Neuronal stem cell (in vitro differentiated cells): ENCODE measurements around the gene TMTC4. TPM values are rescaled to one million over a fixed set of nuclear protein-coding genes. Genes with fewer than 3 reads are reported as not detected.

Experiments
- DNase-seq: peaks from one replicate; pipeline ENCODE4 v3.0.0-alpha.2; 2013; ENCODE audit warnings: low spot score
- H2AFZ ChIP-seq: one replicate; pipeline ENCODE4 v1.6.1; 2013; ENCODE audit warnings: mild to moderate bottlenecking, low read length, inconsistent platforms
- H2AK5ac ChIP-seq: 2 replicates; pipeline ENCODE4 v1.6.1; 2013; ENCODE audit warnings: low read depth, mild to moderate bottlenecking, inconsistent platforms, low read length, moderate library complexity, mixed read lengths
- H2BK120ac ChIP-seq: 2 replicates; pipeline ENCODE4 v1.6.1; 2013; ENCODE audit warnings: low read depth, mild to moderate bottlenecking, inconsistent platforms, low read length, moderate library complexity, mixed read lengths
- H2BK12ac ChIP-seq: one replicate; pipeline ENCODE4 v1.6.1; 2013; ENCODE audit warnings: low read length, inconsistent platforms
- H2BK15ac ChIP-seq: 2 replicates; pipeline ENCODE4 v1.6.1; 2013; ENCODE audit warnings: mild to moderate bottlenecking, low read length, inconsistent platforms, mixed read lengths
- H2BK5ac ChIP-seq: one replicate; pipeline ENCODE4 v1.6.1; 2013; ENCODE audit warnings: inconsistent platforms, mild to moderate bottlenecking, low read length, moderate library complexity
- H3K14ac ChIP-seq: one replicate; pipeline ENCODE4 v1.6.1; 2013; ENCODE audit warnings: low read length, inconsistent platforms
- H3K18ac ChIP-seq: 2 replicates; pipeline ENCODE4 v1.6.1; 2013; ENCODE audit warnings: low read length, inconsistent platforms
- H3K23ac ChIP-seq: 2 replicates; pipeline ENCODE4 v1.6.1; 2013; ENCODE audit warnings: low read depth, mild to moderate bottlenecking, mixed read lengths, low read length, inconsistent platforms; ENCODE audit not compliant: poor library complexity
- H3K27ac ChIP-seq: replicated peaks from 3 replicates; pipeline ENCODE4 v1.5.1; 2013; ENCODE audit warnings: low read length, inconsistent platforms
- H3K27me3 ChIP-seq, 3 experiments: 2 replicates each; pipeline ENCODE4 v1.6.1; 2013; ENCODE audit warnings: low read length in 3 of 3, mild to moderate bottlenecking in 2 of 3, inconsistent platforms in 1 of 3, low read depth in 1 of 3, mixed read lengths in 1 of 3, moderate library complexity in 1 of 3; ENCODE audit not compliant: control insufficient read depth in 3 of 3, insufficient read depth in 3 of 3
- H3K36me3 ChIP-seq, 2 donors: replicated peaks in 1 of 2; 2 replicates each; pipeline ENCODE4 v1.6.1; 2013; ENCODE audit warnings: low read length in 2 of 2; ENCODE audit not compliant: control insufficient read depth in 2 of 2, insufficient read depth in 2 of 2
- H3K4ac ChIP-seq: 2 replicates; pipeline ENCODE4 v1.6.1; 2013; ENCODE audit warnings: inconsistent platforms, mild to moderate bottlenecking, low read length, moderate library complexity
- H3K4me1 ChIP-seq, 2 donors: 1 replicate in 1 of 2; 2 replicates in 1 of 2; pipeline ENCODE4 v1.6.1; 2013; ENCODE audit warnings: low read length in 2 of 2, low read depth in 1 of 2; ENCODE audit not compliant: control insufficient read depth in 2 of 2, insufficient read depth in 1 of 2
- H3K4me2 ChIP-seq: one replicate; pipeline ENCODE4 v1.6.1; 2013; ENCODE audit warnings: mild to moderate bottlenecking, low read length, inconsistent platforms; ENCODE audit not compliant: insufficient read depth, poor library complexity, severe bottlenecking
- H3K4me3 ChIP-seq, 2 donors: 2 replicates each; pipeline ENCODE4 v1.5.1; 2013; ENCODE audit warnings: low read length in 2 of 2, mild to moderate bottlenecking in 2 of 2, inconsistent platforms in 1 of 2, moderate library complexity in 1 of 2
- H3K79me1 ChIP-seq: one replicate; pipeline ENCODE4 v1.6.1; 2013; ENCODE audit warnings: low read depth, mild to moderate bottlenecking, inconsistent platforms, low read length, moderate library complexity
- H3K9ac ChIP-seq: one replicate; pipeline ENCODE4 v1.6.1; 2013; ENCODE audit warnings: mild to moderate bottlenecking, low read depth, low read length, inconsistent platforms; ENCODE audit not compliant: poor library complexity
- H3K9me3 ChIP-seq, 2 donors: replicated peaks in 1 of 2; 2 replicates each; pipeline versions ENCODE3 to v1.6.1; 2013; ENCODE audit warnings: low read length in 2 of 2, mild to moderate bottlenecking in 2 of 2, inconsistent platforms in 1 of 2, low read depth in 1 of 2, mixed read lengths in 1 of 2, moderate library complexity in 1 of 2; ENCODE audit not compliant: control insufficient read depth in 2 of 2, insufficient read depth in 1 of 2
- H4K8ac ChIP-seq: one replicate; pipeline ENCODE4 v1.6.1; 2013; ENCODE audit warnings: low read depth, mild to moderate bottlenecking, inconsistent platforms, low read length, moderate library complexity
- H4K91ac ChIP-seq: one replicate; pipeline ENCODE4 v1.6.1; 2013; ENCODE audit warnings: low read length, low read depth, mild to moderate bottlenecking, inconsistent platforms; ENCODE audit not compliant: poor library complexity
- WGBS, 2 donors: extraction: QIAGEN DNeasy Blood & Tissue Kit; methylation state at CpG; one replicate each; pipeline ENCODE4 v1.1.7; 2013; ENCODE audit warnings: missing lambda C conversion rate in 2 of 2, mixed read lengths in 1 of 2; ENCODE audit not compliant: insufficient read length in 2 of 2, insufficient replicate concordance in 1 of 2; ENCODE audit errors: extremely low coverage in 2 of 2; 5-methylcytosine and 5-hydroxymethylcytosine counted together
- polyA plus RNA-seq, 2 experiments: library from polyadenylated mRNA; stranded (reverse); fragments of 200-250 nt; gene quantifications; one replicate each; pipeline ENCODE4 v1.2.3, GENCODE V29; 2013

The TMTC4 gene
- 36.5 TPM for polyA plus RNA-seq (2013, experiment 1 of 2)
- polyA plus RNA-seq (2013, experiment 2 of 2) = 36.3 TPM

GRCh38 chr13:100674572-100674871 is at the start of gene TMTC4:
TSS of gene TMTC4 (minus strand) at chr13:100674795. CDS start at chr13:100670362, 4,433 bp downstream.
- Histone ChIP-seq H3K36me3 (peaks cover 2 to 21% of the 10 kb centered on the region in 2 donors), H2BK5ac (peak within 1 kb of the TSS; percentile 53), H4K8ac (no peak within 1 kb of the TSS), H3K4me3 (peak within 1 kb of the TSS; percentile 71 to 96), H2BK12ac (no peak within 1 kb of the TSS), H3K9me3 (no peaks in the 10 kb centered on the region), H3K4ac (no peak within 1 kb of the TSS), H3K79me1 (peaks cover 12% of the 10 kb centered on the region), H2AFZ (peak within 1 kb of the TSS; percentile 92), H3K23ac (peak within 1 kb of the TSS; percentile 65), H2BK120ac (no peak within 1 kb of the TSS), H3K27ac (peak within 1 kb of the TSS; percentile 66), H3K14ac (peak within 1 kb of the TSS; percentile 89), H3K4me1 (peaks cover 8 to 11% of the 10 kb centered on the region in 2 donors), H3K9ac (peak within 1 kb of the TSS; percentile 70), H2AK5ac (no peak within 1 kb of the TSS), H2BK15ac (peak within 1 kb of the TSS; percentile 49), H4K91ac (no peak within 1 kb of the TSS), H3K18ac (peak within 1 kb of the TSS; percentile 96), H3K4me2 (peak within 1 kb of the TSS; percentile 97), H3K27me3 (peaks cover 0 to 12% (median 0%) of the 10 kb centered on the region in 3 experiments)
- DNase-seq = peak; percentile 63
- WGBS, 2 donors = no CpG with 5 or more reads among the region's 45 CpGs

- peak overlapping the region; percentile 8 for H2AK5ac ChIP-seq
- no peak overlapping the region for H4K91ac ChIP-seq
- H3K18ac ChIP-seq = no peak overlapping the region
- H2AFZ ChIP-seq = peak overlapping the region; percentile 50
- no peak for DNase-seq
- no peak overlapping the region for H3K23ac ChIP-seq
- no peak overlapping the region for H4K8ac ChIP-seq
- WGBS, 2 donors = no CpG with 5 or more reads among the region's 7 CpGs
- H3K4me2 ChIP-seq = no peak overlapping the region
- no peak overlapping the region for H3K27ac ChIP-seq
- no peak overlapping the region for H2BK5ac ChIP-seq
- no peak overlapping the region for H3K4me3 ChIP-seq
- no peaks in the 10 kb centered on the region for H3K36me3 ChIP-seq
- no peak overlapping the region for H3K9ac ChIP-seq
- no peaks in the 10 kb centered on the region for H3K27me3 ChIP-seq
- no peaks in the 10 kb centered on the region for H3K9me3 ChIP-seq
- no peak overlapping the region for H2BK15ac ChIP-seq
- H2BK120ac ChIP-seq = no peak overlapping the region
- H3K14ac ChIP-seq = no peak overlapping the region
- H3K4ac ChIP-seq = no peak overlapping the region
- no peaks in the 10 kb centered on the region for H3K4me1 ChIP-seq
- H2BK12ac ChIP-seq = no peak overlapping the region
- no peaks in the 10 kb centered on the region for H3K79me1 ChIP-seq
Measured at GRCh38 chr13:100722517-100722916, 47.9 kb upstream of the TMTC4 start.

- peak; percentile 51 for DNase-seq
- WGBS, 2 donors = 100% methylated on average over 1 of the region's 6 CpGs; no CpG with 5 or more reads in 1 of the 2 donors
- H2AFZ ChIP-seq = peak overlapping the region; percentile 50
Measured at GRCh38 chr13:100721885-100722512, 47.4 kb upstream of the TMTC4 start.

GRCh38 chr13:100715604-100716003 is 41.0 kb upstream of the TMTC4 start:
- Histone ChIP-seq H3K14ac (no peak overlapping the region), H4K8ac (no peak overlapping the region), H2AFZ (no peak overlapping the region), H3K27ac (no peak overlapping the region), H3K23ac (no peak overlapping the region), H3K4ac (no peak overlapping the region), H2BK5ac (no peak overlapping the region), H4K91ac (no peak overlapping the region), H2BK15ac (no peak overlapping the region), H3K36me3 (no peaks in the 10 kb centered on the region), H2BK120ac (no peak overlapping the region), H3K27me3 (peaks cover 0 to 6% (median 0%) of the 10 kb centered on the region in 3 experiments), H3K9ac (no peak overlapping the region), H3K9me3 (no peaks in the 10 kb centered on the region), H3K4me1 (no peaks in the 10 kb centered on the region), H2BK12ac (no peak overlapping the region), H3K79me1 (no peaks in the 10 kb centered on the region), H3K18ac (peak overlapping the region; percentile 35), H3K4me2 (no peak overlapping the region), H3K4me3 (peak overlapping the region in 1 of 2 donors; percentile 14), H2AK5ac (no peak overlapping the region)
- WGBS, 2 donors = no CpG with 5 or more reads among the region's 7 CpGs
- DNase-seq = no peak

More at GRCh38 chr13:100721885-100722512, 47.4 kb upstream of the TMTC4 start:
- Histone ChIP-seq H3K9me3 (no peaks in the 10 kb centered on the region), H3K23ac (no peak overlapping the region), H3K27ac (no peak overlapping the region), H4K8ac (no peak overlapping the region), H3K14ac (no peak overlapping the region), H3K27me3 (no peaks in the 10 kb centered on the region), H3K18ac (no peak overlapping the region), H3K4me2 (no peak overlapping the region), H4K91ac (no peak overlapping the region), H2BK120ac (no peak overlapping the region), H2BK12ac (no peak overlapping the region), H3K4me3 (no peak overlapping the region), H3K9ac (no peak overlapping the region), H2BK15ac (no peak overlapping the region), H3K4me1 (no peaks in the 10 kb centered on the region), H2AK5ac (no peak overlapping the region), H3K36me3 (no peaks in the 10 kb centered on the region), H3K4ac (no peak overlapping the region), H2BK5ac (no peak overlapping the region), H3K79me1 (no peaks in the 10 kb centered on the region)
